Measurements from ENCODE around the gene ID3. TPM values are rescaled to one million over a fixed set of nuclear protein-coding genes. Genes with fewer than 3 reads are reported as not detected.

Gene ID3
- total RNA-seq, 1 experiment from 2014 or later: 10.4 TPM

GRCh38 chr1:23555270-23555985 lies 3.9 kb downstream of the ID3 start:
- Histone ChIP-seq H3F3A (ENCODE audit: insufficient read depth, low read depth) (peaks cover 40% of the 10 kb centered on the region), H3K79me2 (ENCODE audit: low read depth) (peaks cover 23% of the 10 kb centered on the region), H3K4me1 (replicated peaks; ENCODE audit: insufficient read depth) (peaks cover 42% of the 10 kb centered on the region), H3K9me3 (ENCODE audit: insufficient read depth, low read depth) (no peaks in the 10 kb centered on the region), H3K4me2 (peak overlapping the region; percentile 89), H3K9me2 (ENCODE audit: insufficient read depth) (no peaks in the 10 kb centered on the region), H3K27me3 (ENCODE audit: insufficient read depth, low read depth) (no peaks in the 10 kb centered on the region), H3K27ac (peak overlapping the region; percentile 96), H3K4me3 (peak overlapping the region; percentile 41; the same call in 1 of the 2 replicates), H3K36me3 (ENCODE audit: low read depth) (no peaks in the 10 kb centered on the region), H4K20me1 (ENCODE audit: insufficient read depth) (no peaks in the 10 kb centered on the region), H2AFZ (no peak overlapping the region)
- TF ChIP-seq EZH2 (IDR thresholded peaks at IDR 0.05; ENCODE audit: low read depth): no peak
- TF ChIP-seq, protein P1, sequence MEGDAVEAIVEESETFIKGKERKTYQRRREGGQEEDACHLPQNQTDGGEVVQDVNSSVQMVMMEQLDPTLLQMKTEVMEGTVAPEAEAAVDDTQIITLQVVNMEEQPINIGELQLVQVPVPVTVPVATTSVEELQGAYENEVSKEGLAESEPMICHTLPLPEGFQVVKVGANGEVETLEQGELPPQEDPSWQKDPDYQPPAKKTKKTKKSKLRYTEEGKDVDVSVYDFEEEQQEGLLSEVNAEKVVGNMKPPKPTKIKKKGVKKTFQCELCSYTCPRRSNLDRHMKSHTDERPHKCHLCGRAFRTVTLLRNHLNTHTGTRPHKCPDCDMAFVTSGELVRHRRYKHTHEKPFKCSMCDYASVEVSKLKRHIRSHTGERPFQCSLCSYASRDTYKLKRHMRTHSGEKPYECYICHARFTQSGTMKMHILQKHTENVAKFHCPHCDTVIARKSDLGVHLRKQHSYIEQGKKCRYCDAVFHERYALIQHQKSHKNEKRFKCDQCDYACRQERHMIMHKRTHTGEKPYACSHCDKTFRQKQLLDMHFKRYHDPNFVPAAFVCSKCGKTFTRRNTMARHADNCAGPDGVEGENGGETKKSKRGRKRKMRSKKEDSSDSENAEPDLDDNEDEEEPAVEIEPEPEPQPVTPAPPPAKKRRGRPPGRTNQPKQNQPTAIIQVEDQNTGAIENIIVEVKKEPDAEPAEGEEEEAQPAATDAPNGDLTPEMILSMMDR (conservative IDR thresholded peaks at IDR 0.05): no peak
- TSS peak; percentile 40 for BruUV-seq (replicated peaks)
- DNase-seq: no peak
- ChIA-PET POLR2A (ENCODE audit: unreplicated experiment) (interaction anchor here (0.5 to 1.0 kb wide), 9 partner anchors 19 to 80 kb away, joined by 3 to 32 read pairs (median 7); partner anchors contain the start of gene E2F2), CTCF (interaction anchor here (0.5 to 1.3 kb wide), 2 partner anchors 40 to 82 kb away, joined by 6 to 14 read pairs; no protein-coding TSS in a partner anchor)
- intact Hi-C loops (cut with micrococcal nuclease; ENCODE audit: unreplicated experiment): no loop called here

DNA sequence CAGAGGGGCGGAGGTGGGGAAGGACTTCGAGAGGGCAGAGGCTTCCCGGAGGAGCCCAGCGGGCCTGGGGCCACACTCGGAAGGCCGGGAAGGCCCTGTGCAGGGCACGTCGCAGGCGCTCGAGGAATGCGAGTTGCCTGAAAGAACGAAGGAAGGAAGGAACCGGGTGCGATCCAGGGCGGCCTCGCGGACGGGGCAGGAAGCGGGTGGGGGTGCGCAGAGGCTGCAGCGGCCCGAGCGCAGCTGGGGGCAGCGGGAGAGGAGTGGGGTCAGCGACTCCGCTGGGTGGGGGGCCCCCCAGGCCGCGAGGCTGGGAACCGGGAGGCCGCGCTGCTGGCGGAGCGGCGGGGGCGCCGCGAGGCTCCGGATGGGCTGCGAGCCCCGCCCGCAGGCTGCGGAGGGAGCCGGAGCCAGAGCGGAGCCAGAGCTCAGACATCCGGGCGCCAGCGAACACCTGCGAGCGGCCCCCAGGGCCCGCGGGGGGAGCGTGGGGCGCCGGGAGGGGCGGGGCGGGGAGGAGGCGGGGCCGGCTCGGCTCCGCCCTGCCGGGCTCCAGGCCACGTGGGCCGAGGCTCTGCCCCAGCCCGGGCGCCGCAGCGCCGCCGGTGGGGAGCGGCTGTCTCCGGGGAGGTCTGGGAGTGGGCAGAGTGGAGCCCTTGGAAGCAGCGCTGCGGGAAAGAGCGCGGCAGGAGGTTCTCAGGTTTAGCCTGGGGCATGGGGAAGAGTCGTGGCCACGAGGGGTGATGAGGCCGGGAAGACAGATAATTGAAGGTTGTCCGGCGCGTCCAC lies 4.6 kb downstream of the ID3 start:
- H3K9me2 ChIP-seq (ENCODE audit: insufficient read depth): no peaks in the 10 kb centered on the region
- H3K4me1 ChIP-seq (replicated peaks; ENCODE audit: insufficient read depth): peaks cover 36% of the 10 kb centered on the region
- peak overlapping the region; percentile 96 for H3K4me2 ChIP-seq
- peak overlapping the region; percentile 69; the same call in 1 of the 2 replicates for H3K4me3 ChIP-seq
- no peak for TF ChIP-seq EZH2 (IDR thresholded peaks at IDR 0.05; ENCODE audit: low read depth)
- TF ChIP-seq, protein P1 (conservative IDR thresholded peaks at IDR 0.05): no peak
- no peaks in the 10 kb centered on the region for H3K9me3 ChIP-seq (ENCODE audit: insufficient read depth, low read depth)
- BruUV-seq (replicated peaks): no TSS peak
- peaks cover 23% of the 10 kb centered on the region for H3K79me2 ChIP-seq (ENCODE audit: low read depth)
- peak overlapping the region; percentile 96 for H3K27ac ChIP-seq
- peak overlapping the region; percentile 74; the same call in 1 of the 2 replicates for H2AFZ ChIP-seq
- H4K20me1 ChIP-seq (ENCODE audit: insufficient read depth): no peaks in the 10 kb centered on the region
- DNase-seq: peak; percentile 59 to 80
- ChIA-PET POLR2A (ENCODE audit: unreplicated experiment) (interaction anchor here (0.5 to 1.0 kb wide), 11 partner anchors 22 to 550 kb away, joined by 3 to 32 read pairs (median 11); no protein-coding TSS in a partner anchor), CTCF (interaction anchor here (0.5 to 0.7 kb wide), 2 partner anchors 41 to 172 kb away, joined by 4 to 14 read pairs; no protein-coding TSS in a partner anchor)
- no peaks in the 10 kb centered on the region for H3K27me3 ChIP-seq (ENCODE audit: insufficient read depth, low read depth)
- intact Hi-C loops (cut with micrococcal nuclease; ENCODE audit: unreplicated experiment): no loop called here
- H3F3A ChIP-seq (ENCODE audit: insufficient read depth, low read depth): peaks cover 40% of the 10 kb centered on the region
- no peaks in the 10 kb centered on the region for H3K36me3 ChIP-seq (ENCODE audit: low read depth)

- Histone ChIP-seq H3K4me3 (peak overlapping the region; percentile 69; the same call in 1 of the 2 replicates), H3K27me3 (ENCODE audit: insufficient read depth, low read depth) (no peaks in the 10 kb centered on the region), H4K20me1 (ENCODE audit: insufficient read depth) (no peaks in the 10 kb centered on the region), H3K4me2 (peak overlapping the region; percentile 96), H3K36me3 (ENCODE audit: low read depth) (no peaks in the 10 kb centered on the region), H3K27ac (peak overlapping the region; percentile 71), H3K79me2 (ENCODE audit: low read depth) (peaks cover 23% of the 10 kb centered on the region), H3K4me1 (replicated peaks; ENCODE audit: insufficient read depth) (peaks cover 36% of the 10 kb centered on the region), H3K9me2 (ENCODE audit: insufficient read depth) (no peaks in the 10 kb centered on the region), H3K9me3 (ENCODE audit: insufficient read depth, low read depth) (no peaks in the 10 kb centered on the region), H2AFZ (peak overlapping the region; percentile 74; the same call in 1 of the 2 replicates), H3F3A (ENCODE audit: insufficient read depth, low read depth) (peaks cover 40% of the 10 kb centered on the region)
- ChIA-PET POLR2A (ENCODE audit: unreplicated experiment) (interaction anchor here (0.5 to 1.0 kb wide), 9 partner anchors 23 to 549 kb away, joined by 3 to 32 read pairs (median 11); no protein-coding TSS in a partner anchor), CTCF (interaction anchor here (0.6 to 0.7 kb wide), 2 partner anchors 171 to 273 kb away, joined by 3 to 4 read pairs; no protein-coding TSS in a partner anchor)
- DNase-seq: no peak
- intact Hi-C loops (cut with micrococcal nuclease; ENCODE audit: unreplicated experiment): no loop called here
- TF ChIP-seq, protein P1 (conservative IDR thresholded peaks at IDR 0.05): no peak
- no peak for TF ChIP-seq EZH2 (IDR thresholded peaks at IDR 0.05; ENCODE audit: low read depth)
- BruUV-seq (replicated peaks): no TSS peak
Observed at GRCh38 chr1:23554127-23554480, 5.2 kb downstream of the ID3 start.

Measured in PC-9 (cell line).